Measurements from ENCODE around the gene LMX1B.

Gene LMX1B

GRCh38 chr9:126639318-126640000, 25.7 kb downstream of the LMX1B start:
- H3K9me3 ChIP-seq (ENCODE audit: low read depth, low read length), result no peaks in the 10 kb centered on the region
- DNase-seq (ENCODE audit: low read depth, low spot score), result no peak
- no peaks in the 10 kb centered on the region for H3K36me3 ChIP-seq (ENCODE audit: insufficient read depth, low read length)
- no peak overlapping the region for H3K4me3 ChIP-seq
- TF ChIP-seq POLR2AphosphoS5 (IDR thresholded peaks at IDR 0.05; ENCODE audit: borderline replicate concordance, low read depth, low read length) (no peak), FOXP2 (optimal IDR thresholded peaks at IDR 0.05; ENCODE audit: control extremely low read depth, extremely low read length, insufficient read depth) (no peak), EZH2 (IDR thresholded peaks at IDR 0.05) (no peak)
- H3K27ac ChIP-seq, result no peak overlapping the region
- no peak overlapping the region for H3K9ac ChIP-seq (ENCODE audit: insufficient read length)

DNA sequence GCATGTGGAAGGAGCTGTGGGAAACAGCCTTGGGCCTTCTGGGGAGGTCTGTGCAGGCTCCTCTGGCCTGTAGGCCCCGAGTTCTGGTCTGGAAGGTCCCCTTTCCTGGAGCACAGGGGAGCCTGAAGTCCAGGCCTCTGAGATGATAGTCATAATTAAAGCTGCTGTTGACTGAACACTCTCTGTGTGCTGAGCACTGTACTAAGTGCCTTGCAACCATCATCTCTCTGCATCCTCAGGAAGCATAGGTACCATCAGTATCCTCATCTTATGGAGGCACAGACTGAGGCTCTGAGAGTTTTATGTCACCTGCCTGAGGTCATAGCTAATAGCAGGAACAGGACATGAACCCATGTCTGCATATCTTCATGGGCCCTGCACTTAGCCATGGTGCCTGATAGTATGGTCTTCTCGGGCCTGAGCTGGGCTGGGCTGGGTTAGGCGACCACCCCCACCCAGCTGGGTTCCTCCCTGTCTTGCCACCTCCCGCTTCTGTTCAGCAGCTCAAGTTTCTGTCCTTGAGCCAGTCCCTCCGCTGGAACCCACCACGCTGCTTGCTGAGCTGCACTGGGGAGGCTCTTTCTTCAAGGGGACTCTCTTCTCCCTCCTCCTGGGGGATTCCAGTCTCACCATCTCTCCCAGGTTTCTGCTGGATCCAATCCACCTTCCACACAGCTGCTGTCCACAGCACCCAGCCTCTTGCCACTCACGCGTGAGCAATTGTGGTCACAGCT, 27.6 kb downstream of the LMX1B start:
- Histone ChIP-seq H3K9ac (ENCODE audit: insufficient read length) (no peak overlapping the region), H3K9me3 (ENCODE audit: low read depth, low read length) (no peaks in the 10 kb centered on the region), H3K4me3 (no peak overlapping the region), H3K27ac (no peak overlapping the region), H3K36me3 (ENCODE audit: insufficient read depth, low read length) (no peaks in the 10 kb centered on the region)
- no peak for DNase-seq (ENCODE audit: low read depth, low spot score)
- no peak for TF ChIP-seq FOXP2 (optimal IDR thresholded peaks at IDR 0.05; ENCODE audit: control extremely low read depth, extremely low read length, insufficient read depth)
- no peak for TF ChIP-seq EZH2 (IDR thresholded peaks at IDR 0.05)
- TF ChIP-seq POLR2AphosphoS5 (IDR thresholded peaks at IDR 0.05; ENCODE audit: borderline replicate concordance, low read depth, low read length), result no peak

GRCh38 chr9:126642010-126642744, 28.4 kb downstream of the LMX1B start:
- Histone ChIP-seq H3K36me3 (ENCODE audit: insufficient read depth, low read length) (no peaks in the 10 kb centered on the region), H3K9me3 (ENCODE audit: low read depth, low read length) (no peaks in the 10 kb centered on the region), H3K27ac (no peak overlapping the region), H3K4me3 (no peak overlapping the region), H3K9ac (ENCODE audit: insufficient read length) (no peak overlapping the region)
- no peak for DNase-seq (ENCODE audit: low read depth, low spot score)
- TF ChIP-seq POLR2AphosphoS5 (IDR thresholded peaks at IDR 0.05; ENCODE audit: borderline replicate concordance, low read depth, low read length) (no peak), EZH2 (IDR thresholded peaks at IDR 0.05) (no peak), FOXP2 (optimal IDR thresholded peaks at IDR 0.05; ENCODE audit: control extremely low read depth, extremely low read length, insufficient read depth) (no peak)

GRCh38 chr9:126642839-126643238, 29.1 kb downstream of the LMX1B start:
- Histone ChIP-seq H3K9ac (ENCODE audit: insufficient read length) (no peak overlapping the region), H3K36me3 (ENCODE audit: insufficient read depth, low read length) (no peaks in the 10 kb centered on the region), H3K4me3 (no peak overlapping the region), H3K9me3 (ENCODE audit: low read depth, low read length) (no peaks in the 10 kb centered on the region), H3K27ac (no peak overlapping the region)
- no peak for TF ChIP-seq EZH2 (IDR thresholded peaks at IDR 0.05)
- no peak for TF ChIP-seq FOXP2 (optimal IDR thresholded peaks at IDR 0.05; ENCODE audit: control extremely low read depth, extremely low read length, insufficient read depth)
- no peak for TF ChIP-seq POLR2AphosphoS5 (IDR thresholded peaks at IDR 0.05; ENCODE audit: borderline replicate concordance, low read depth, low read length)
- no peak for DNase-seq (ENCODE audit: low read depth, low spot score)

- no peaks in the 10 kb centered on the region for H3K9me3 ChIP-seq (ENCODE audit: low read depth, low read length)
- no peak for DNase-seq (ENCODE audit: low read depth, low spot score)
- H3K36me3 ChIP-seq (ENCODE audit: insufficient read depth, low read length), result no peaks in the 10 kb centered on the region
- no peak overlapping the region for H3K27ac ChIP-seq
- no peak overlapping the region for H3K9ac ChIP-seq (ENCODE audit: insufficient read length)
- no peak for TF ChIP-seq FOXP2 (optimal IDR thresholded peaks at IDR 0.05; ENCODE audit: control extremely low read depth, extremely low read length, insufficient read depth)
- H3K4me3 ChIP-seq, result no peak overlapping the region
Observed at GRCh38 chr9:126643945-126644527, 30.3 kb downstream of the LMX1B start.

DNA sequence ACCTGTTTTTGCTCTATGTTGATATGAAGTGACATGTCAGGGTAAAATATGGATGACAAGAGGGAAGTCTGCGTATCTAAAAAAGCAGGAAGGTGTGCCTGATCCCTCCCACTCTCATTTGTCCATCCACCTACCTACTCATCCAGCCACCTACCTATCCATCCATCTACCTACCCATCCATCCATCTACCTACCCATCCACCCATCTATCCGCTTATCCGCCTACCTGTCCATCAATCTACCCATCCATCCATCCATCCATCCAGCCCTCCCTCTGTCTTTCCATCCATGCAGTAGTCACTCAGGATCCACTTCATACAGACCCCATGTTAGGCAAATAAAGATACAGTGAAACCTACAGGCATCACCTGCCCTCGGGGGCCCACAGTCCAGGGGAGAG, 32.4 kb downstream of the LMX1B start:
- H3K9ac ChIP-seq (ENCODE audit: insufficient read length), result no peak overlapping the region
- no peak for TF ChIP-seq FOXP2 (optimal IDR thresholded peaks at IDR 0.05; ENCODE audit: control extremely low read depth, extremely low read length, insufficient read depth)
- no peak for TF ChIP-seq EZH2 (IDR thresholded peaks at IDR 0.05)
- no peak for TF ChIP-seq POLR2AphosphoS5 (IDR thresholded peaks at IDR 0.05; ENCODE audit: borderline replicate concordance, low read depth, low read length)
- H3K9me3 ChIP-seq (ENCODE audit: low read depth, low read length), result no peaks in the 10 kb centered on the region
- no peak overlapping the region for H3K4me3 ChIP-seq
- H3K36me3 ChIP-seq (ENCODE audit: insufficient read depth, low read length), result no peaks in the 10 kb centered on the region
- DNase-seq (ENCODE audit: low read depth, low spot score), result no peak
- H3K27ac ChIP-seq, result no peak overlapping the region

DNA sequence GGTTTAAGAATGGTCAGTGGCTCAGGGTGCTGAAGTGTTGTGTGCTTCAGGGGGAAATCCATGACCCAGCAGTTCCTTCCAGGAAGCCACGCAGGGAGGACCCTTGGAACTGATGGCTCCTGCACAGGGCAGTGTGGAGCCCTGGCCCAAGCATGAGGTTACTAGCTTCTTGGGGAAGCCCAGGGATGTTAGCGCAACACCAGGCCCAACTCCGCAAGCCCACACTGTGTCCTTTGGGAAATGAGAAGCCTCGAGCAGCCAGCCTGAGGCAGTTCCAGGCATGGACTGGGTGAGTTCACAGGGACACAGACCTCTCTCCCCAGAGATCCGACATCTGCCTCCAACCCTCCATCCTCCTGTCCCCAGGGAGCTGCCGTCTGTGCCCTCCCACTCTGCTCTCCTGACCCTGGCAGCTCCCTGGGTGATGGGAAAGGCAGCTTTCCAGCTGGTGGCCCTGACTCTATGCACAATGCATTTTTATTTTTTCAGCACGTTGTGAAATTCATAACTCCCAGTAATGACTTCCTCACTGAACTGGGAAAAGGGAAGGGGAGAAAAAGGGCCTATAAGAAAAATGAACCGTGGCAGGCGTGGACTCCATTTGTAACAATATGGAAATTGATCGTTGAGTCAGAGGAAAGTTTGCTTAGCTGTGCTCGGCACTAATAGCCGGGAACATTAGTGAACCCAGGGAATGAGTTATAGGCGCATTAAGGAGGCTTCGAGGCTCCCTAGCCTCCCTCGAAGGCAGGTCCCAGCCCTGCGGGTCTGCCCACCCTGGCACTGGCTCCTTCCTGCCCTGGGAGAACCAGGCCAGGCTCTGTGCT, 34.1 kb downstream of the LMX1B start:
- Histone ChIP-seq H3K4me3 (no peak overlapping the region), H3K36me3 (ENCODE audit: insufficient read depth, low read length) (no peaks in the 10 kb centered on the region), H3K27ac (no peak overlapping the region), H3K9me3 (ENCODE audit: low read depth, low read length) (no peaks in the 10 kb centered on the region), H3K9ac (ENCODE audit: insufficient read length) (no peak overlapping the region)
- no peak for DNase-seq (ENCODE audit: low read depth, low spot score)
- TF ChIP-seq FOXP2 (optimal IDR thresholded peaks at IDR 0.05; ENCODE audit: control extremely low read depth, extremely low read length, insufficient read depth), result no peak
- no peak for TF ChIP-seq EZH2 (IDR thresholded peaks at IDR 0.05)
- no peak for TF ChIP-seq POLR2AphosphoS5 (IDR thresholded peaks at IDR 0.05; ENCODE audit: borderline replicate concordance, low read depth, low read length)

All from SK-N-MC (cell line).